Tongue (tissue), 2 donors: ENCODE results near the gene TRAF2. TPM values are rescaled to one million over a fixed set of nuclear protein-coding genes. Genes with fewer than 3 reads are reported as not detected.

Experiments
- DNase-seq: peaks from one replicate; pipeline ENCODE4 v3.0.0-alpha.2; 2015
- total RNA-seq: library from RNA; depleted of rRNA; stranded (reverse); fragments of >200 nt; gene quantifications from one replicate; pipeline ENCODE4 v1.2.3, GENCODE V29; 2014

Gene TRAF2
- total RNA-seq, 1 donor from 2014 or later = 16.1 TPM

DNA sequence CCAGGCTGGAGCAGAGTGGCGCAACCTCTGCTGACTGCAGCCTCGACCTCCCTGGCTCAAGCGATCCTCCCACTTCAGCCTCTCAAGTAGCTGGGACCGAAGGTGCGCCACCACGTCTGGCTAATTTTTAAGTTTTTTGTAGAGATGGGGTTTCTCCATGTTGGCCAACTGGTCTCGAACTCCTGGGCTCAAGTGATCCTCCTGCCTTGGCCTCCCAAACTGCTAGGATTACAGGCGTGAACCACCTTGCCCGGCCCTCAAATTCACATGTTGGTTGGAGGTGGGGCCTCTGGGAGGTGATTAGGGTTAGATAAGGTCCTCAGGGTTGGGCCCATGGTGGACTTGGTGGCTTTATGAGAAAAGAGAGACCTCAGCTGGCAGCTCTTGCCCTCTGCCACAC, 75.8 kb downstream of the TRAF2 start:
- DNase-seq = no peak

DNA sequence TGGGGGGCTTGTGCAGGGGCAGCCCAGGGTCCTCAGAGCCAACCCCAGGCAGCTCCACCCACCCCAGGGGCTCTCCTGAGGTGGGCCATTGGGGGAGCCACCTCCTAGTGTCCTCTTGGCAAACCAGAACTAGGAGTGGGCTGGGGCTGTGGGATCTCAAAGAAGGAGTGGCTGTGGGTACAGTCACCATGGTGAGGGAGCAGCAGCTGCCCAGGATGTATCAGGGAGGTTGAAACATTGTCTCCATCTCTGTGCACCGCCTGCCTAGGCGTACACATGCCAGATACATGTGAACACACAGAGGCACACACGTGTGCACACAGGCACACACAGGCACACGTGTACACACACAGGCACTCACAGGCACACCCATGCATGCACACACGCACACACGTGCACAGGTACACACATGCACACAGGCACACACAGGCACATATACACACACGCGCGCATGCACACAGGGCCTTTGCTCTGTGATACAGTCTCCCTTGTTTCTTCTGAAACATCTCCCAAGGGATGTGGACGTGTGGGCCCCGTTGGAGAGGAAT, 76.5 kb downstream of the TRAF2 start:
- no peak for DNase-seq

DNA sequence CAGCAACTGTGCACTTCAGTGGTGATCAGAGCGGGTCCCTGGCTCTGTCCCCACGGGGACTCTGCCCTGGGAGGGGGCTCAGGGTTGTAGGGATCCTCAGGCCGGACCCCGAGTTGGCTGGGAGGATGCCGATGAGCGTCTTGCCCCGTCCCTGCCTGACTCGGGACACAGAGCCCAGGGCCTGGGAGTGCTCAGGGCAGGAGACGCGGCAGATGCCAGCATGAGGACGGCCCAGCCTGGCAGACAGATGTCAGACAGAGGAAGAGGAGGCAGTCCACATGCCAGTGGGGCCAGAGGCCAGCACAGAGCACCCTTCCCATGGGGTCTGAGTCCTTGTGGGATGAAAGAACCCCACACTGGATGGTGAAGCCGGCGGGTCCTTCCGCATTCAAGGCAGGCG, 77.0 kb downstream of the TRAF2 start:
- no peak for DNase-seq

DNA sequence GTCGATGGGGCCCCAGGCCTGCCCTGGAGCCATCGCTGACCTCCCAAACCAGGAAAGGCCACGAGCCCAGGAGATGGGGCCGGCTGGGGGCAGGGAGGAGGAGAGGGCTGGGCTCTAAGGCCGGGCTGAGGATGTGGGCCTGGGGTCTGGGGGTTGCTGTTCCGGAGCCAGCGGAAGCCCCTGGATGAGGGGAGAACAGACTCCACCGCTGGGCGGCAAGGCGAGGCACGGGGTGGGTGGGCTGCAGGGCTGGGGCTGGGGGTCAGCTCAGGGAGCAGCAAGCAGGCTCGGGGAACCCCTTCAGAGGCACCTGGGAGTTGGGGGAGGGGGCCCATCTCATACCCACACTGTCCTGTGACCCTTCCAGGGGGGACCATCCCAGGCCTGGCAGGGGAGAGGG, 77.4 kb downstream of the TRAF2 start:
- DNase-seq = no peak

DNA sequence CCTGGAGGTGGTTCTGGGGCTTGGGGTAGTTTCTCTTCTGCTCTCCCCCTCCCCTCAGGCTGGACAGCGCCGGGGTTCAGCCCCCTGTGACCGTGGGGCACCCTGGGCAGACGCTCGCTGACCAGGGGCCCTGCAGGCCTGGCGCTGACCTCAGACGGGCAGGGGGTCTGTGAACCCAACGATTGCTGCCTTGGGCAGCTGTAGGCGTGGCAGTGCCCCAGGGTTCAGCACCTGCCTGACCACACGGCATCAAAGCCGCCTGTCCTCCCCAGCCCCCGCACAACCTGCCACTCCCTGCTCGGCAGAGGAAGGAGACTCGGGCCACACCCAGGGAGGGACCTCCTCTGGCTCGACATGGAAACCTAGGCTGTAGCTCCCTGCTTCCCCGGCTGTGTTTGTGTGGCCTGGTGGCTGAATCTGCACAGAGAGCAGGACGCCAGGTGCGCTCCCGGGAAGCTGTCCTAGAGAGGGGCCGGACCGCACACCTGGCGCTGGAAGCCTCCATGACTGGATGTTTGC, 77.9 kb downstream of the TRAF2 start:
- no peak for DNase-seq

DNA sequence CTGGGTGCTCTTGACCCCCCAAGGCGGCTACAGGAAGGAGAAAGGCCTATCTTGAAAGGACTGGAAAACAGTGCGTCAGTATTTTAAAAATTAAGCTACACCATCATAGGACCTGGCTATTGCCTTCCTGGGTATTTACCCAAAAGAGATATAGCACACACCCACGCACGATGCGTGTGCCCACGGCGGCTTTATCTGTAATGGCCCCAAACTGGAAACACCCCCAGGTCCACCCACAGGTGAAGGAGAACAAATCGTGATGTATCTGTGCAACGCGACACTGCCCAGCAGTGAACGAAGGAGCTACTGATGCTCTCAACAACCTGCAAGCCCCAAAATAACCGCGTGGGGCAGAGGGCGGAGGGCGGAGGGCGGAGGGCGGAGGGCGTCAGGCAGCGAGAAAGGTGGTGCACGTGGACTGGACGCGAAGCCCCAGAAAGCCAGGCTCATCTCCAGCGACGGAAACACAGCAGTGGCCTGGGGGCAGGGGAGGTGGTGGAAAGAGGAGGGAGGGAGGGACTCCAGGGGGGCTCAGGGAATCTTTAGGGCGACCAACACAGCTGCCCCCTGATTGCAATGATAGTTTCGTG, 78.6 kb downstream of the TRAF2 start:
- no peak for DNase-seq

DNA sequence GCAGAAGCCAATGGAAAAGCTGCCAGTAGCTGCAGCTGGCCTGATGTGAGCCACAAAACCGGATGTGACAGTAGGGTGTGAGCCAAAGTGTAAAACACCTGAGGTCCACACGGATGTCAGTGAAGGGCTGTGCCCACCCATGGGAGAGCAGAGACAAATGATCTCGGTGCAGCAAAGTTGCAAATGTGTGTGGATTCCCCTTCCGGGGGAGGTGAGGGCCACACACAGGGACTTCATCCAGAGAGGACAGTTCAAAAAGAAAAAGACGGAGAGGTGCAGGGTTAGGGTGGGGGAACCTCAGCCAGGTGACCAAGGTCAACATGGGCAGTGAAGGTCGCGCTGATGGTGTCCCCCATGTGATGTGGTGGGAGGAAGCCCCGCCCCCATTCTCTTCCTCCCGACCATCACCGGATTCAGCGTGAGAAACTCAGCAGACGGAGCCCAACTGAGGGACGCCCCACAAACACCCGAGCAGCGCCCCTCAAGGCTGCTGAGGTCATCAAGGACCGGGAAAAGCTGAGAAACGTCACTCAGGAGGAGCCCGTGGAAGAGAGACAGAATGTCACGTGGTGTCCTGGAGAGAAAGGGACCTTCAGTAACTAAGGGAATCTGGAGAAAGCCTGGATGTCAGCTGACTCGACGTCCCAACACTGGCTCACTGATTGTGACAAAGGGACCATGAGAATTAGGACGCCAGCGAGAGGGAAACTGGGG, 79.6 kb downstream of the TRAF2 start:
- no peak for DNase-seq

DNA sequence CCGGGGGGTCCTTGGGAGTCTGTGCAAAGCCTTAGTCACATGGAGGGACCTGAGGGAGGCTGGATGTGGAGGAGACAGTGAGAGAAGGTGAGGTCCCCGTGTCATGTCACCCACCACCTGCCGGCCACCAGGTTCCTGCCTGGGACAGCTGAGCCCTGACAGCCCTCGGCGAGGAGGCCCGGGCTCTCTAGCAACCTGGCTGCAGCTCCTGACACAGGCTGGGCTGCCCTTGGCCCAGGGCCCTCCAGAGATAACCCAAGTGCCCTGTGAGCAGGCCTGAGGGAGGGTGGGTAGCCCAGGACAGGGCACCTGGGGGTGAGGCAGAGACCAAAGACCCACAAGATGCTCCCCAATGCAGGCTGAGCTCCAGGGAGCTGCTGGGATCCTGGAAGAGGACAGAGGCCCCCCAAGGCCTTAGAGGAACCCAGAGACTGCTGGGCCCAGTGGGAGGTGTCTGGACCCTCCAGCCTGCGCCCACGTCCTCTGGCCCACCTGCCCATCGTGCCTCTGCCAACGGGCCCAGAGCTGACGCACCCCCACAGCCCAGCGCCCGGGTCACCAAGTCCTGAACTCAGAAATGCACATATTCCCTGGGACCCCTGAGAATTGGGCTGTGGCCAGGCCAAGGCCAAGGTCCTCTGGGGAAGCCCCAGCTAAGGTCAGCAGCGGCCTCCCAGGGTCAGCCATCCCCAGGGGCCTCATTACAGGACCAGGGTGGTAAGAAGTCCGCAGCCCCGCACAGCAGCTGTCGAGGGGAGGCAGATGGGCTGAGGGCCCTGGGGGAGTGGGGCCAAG, 82.2 kb downstream of the TRAF2 start:
- no peak for DNase-seq

DNA sequence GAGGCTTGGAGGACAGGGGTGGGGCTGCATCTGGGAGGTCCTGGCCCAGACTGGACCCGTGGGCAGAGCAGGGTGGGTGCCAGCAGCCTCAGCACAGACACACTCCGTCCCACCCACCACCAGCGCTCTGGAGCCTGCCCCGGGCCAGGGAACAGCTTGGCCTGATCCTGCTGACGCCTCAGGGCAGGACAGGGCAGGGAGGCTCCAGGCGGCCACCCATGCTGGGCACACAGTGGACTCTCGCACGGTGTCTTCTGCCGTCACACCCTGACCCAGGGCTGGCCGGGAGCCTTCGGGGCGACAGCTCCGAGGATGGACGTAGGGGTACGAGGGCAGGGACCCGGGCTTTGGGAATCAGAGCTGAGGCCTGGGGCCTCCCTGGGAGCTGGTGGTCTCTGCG, 82.8 kb downstream of the TRAF2 start:
- no peak for DNase-seq

DNA sequence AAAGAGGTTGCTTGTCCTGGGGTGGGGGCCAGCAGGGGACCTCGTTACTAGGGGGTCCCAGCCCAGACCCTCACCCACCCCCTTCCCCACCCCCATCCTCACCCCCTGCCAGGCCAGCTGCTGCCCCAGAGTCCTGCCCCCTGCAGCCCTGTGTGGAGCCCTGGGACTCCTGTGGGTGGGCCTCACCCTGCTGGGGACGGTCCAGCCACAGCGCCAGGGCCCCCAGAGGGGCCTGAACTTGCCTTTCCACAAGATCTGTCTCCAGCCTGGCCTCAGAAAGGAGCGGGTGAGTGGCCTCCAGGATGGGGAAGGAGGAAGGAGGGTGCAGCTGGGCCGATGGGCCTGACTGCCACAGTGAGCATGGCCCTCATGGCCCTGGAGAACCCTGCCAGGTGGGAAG, 83.5 kb downstream of the TRAF2 start:
- DNase-seq = no peak

DNA sequence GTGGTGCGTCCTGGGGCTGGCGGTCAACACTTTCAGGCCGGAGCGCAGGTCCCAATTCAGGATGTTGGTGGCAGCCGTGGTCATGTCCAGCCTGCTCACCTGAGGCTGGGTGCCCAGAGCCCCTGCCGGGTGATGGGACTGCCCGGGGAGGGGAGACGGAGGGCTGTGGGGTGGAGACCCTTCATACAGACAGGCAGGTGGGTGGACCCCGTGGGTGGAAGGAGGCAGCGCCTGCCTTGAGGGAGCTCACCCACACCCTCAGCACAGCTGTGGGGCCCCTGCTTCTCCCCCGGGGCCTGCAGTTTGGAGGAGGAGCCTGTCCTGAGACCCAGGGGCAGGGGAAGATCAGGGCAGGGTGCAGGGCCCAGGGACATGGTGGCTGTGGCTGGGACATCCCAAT, 84.0 kb downstream of the TRAF2 start:
- DNase-seq = no peak

DNA sequence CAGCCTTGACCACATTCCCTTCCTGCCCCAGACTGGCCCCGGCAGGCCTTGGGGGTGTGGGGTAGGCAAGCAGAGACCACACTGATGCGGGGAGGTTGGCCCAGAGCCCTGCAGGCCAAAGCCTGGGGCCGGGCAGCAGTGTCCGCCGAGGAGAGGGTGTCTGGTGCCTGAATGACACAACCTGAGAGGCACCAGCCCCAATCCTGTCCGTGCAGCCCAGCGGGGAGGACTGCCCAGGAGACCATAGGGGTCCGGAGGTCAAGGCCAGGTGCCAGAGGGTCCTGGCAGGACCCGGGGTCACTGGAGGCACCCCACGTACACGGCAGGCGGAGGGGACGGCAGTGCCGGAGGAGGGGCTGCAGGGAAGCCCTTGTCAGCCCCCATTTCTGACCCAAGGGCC, 85.4 kb downstream of the TRAF2 start:
- DNase-seq = no peak

DNA sequence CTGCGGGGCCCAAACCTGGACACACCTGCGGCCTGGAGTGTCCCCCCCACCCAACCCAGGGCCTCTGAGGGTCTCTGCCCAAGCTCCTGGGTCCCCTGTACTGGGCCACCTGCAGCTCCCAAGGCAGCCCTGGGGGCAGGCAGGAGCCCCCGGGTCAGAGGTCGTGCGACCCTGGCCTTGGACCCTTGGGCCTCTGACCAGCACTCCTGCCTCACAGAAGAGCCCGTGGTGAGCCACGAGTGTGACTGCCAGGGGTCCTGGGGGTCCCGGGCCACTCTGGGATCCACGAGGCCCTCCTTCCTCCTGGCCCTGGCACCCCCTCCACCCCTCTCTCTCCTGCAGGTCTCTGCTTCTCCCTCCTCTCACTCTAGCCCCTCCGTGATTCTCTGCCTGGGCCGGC, 86.0 kb downstream of the TRAF2 start:
- DNase-seq = no peak

DNA sequence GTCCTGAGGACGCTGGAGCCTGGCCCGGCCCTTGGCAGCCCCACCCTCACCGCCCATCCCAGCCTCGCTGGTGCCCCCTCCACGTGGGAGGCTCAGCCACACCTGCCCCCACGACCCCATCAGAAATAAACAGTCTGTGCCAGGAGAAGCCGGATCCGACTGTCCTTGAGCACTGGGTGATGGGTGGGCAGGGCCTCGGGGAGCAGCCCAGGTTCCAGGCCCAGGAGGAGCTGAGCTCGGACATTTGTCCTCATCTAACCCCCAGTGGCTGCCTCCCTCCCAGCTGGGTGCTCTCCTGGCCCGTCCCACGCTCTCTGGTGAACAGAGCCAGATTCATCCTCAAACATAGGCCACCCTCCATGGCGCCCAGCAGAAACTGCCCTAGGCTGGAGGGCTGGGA, 86.4 kb downstream of the TRAF2 start:
- DNase-seq = no peak

DNA sequence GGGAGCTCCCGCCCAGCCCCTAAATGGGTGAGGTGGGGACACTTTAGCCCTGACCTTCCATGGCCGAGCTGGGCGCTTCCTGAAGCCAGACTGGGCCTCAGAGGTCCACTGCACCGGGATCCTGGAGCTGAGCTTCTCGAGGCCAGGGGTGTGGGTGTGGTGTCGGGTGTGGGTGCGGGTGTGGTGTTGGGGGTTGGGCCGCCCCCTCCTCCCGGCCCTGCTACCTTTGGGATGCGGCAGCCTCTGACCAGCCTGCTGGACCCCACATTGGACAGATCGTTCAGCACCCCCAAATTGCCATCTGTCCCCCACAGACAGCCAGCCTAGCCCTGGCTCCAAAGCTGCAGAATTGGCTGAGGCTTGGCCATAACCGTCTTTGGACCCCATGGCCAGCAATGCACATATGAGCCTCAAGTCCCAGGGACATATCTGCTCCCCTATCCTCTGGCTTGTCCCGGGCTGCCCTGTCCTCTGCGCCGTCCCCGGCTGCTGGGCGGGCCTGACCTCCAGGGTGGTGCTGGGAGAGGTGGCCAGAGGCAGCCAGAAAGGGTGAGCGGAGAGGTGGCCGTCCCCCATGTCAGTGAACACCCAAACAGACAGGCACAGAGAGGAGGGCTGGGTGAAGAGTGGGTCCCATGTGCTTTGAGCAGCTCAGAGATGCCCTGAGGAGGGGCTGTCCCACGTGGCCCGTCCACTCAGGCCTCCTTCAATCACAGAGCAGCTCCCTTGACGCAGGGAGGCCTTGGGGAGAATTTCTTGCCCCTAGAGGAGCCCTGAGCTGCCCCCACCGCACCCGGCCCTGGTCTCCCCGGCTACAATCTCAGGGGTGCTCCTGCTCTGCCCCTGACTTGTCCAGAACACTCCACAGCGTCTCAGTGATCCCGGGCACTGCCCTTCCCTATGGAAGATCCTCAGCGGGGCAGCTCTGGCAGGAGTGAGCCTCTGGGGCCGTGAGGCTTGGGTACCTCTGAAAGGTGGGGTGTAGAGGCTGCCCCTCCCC, 87.6 kb downstream of the TRAF2 start:
- no peak for DNase-seq

DNA sequence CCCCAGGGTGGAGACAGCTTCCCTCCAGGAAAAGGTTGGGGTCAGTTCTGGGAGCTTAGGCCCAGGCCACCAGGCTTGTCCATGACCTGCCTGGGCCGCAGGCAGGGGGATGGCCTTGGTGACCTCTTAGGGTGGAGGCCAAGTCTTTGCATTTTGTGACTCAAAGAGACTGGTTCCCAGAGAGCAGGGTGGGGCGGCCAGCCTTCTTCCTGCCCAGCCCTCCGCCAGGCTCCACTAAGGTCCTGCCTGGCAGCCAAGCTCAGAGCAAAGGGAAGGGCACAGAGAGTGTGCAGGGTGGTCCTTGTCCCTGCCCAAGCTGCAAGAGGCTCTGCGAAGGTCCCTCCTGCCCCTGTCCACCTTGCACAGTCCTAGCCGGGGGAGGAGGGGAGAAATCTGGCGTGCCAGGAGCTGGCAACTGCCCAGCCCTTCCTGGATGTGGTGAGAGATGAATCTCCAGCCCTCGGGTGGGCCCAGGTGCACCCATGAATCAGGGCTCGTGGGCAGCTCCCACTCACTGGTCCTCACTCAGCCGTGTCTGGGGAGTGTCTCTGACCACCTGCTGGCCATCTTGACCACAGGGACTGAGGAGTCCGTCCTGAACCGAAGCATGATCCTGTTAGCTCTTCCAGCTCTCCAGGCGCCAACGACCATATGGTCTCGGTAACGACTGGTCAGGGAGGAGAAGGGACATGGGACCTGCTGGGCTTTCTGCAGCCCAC, 88.7 kb downstream of the TRAF2 start:
- no peak for DNase-seq

DNA sequence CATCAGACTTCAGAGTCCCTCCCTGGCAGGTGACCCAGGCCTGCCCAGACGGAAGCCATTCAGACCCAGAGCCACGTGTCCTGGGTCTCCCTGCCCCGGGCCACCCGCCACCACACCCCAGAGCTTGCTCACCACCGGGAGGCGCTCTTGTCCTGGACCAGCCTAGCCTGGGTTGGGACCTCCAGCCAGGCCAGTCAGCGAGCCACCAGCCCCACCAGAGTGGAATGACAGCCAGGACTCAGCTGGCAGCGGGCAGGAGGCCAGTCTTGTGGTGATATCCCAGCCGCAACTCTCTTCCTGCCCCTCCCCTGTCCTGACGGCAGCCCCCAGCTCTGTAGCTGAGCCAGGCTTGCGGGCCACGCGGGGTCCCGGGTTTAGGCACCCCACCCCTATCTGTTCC, 89.3 kb downstream of the TRAF2 start:
- DNase-seq = peak; percentile 67
